ENCODE measurements around the gene VPS11.

DNA sequence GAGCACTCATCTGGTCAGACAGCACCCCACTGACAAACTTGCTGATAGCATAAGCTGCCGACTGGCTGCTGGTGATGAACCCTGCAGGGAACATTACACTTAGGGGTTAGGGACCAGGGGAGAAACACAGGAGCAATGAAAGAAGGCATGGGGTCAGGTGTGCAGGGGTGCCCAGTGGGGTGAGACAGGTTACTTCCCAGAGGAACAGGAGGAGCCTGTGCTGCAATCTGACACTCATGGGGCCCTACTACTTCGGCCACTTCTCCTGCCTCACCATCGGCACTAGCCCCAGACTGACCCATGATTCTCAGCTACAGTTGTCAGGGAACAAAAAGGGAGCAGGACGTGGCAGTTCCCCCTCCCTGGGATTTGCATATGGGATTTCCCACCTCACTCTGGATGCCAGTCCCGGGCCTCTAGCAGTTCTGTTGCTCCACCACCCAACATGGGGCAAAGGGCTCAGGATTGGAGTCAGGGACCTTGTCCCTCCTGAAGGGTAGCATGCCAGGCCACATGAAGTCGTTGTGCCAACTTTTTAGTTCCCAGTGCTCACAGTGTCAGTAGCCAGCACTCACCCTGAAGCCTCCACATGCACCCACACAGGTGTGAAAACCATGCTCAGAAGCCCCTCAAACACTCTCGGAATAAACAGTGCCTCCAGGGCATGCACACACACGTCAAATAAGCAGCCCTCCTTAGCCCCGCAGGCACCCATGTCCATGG, 39.1 kb upstream of the VPS11 start:
- TF ChIP-seq CTCF (IDR thresholded peaks at IDR 0.05) (no peak), POLR2A (IDR thresholded peaks at IDR 0.05) (no peak)
